NCI-H1105 (cell line): ENCODE measurements around the gene TEKT3.

ENCODE experiments used
- DNase-seq: peaks from one replicate; lab custom pipeline; 2025; lab: John Stamatoyannopoulos, UW

Gene TEKT3

DNA sequence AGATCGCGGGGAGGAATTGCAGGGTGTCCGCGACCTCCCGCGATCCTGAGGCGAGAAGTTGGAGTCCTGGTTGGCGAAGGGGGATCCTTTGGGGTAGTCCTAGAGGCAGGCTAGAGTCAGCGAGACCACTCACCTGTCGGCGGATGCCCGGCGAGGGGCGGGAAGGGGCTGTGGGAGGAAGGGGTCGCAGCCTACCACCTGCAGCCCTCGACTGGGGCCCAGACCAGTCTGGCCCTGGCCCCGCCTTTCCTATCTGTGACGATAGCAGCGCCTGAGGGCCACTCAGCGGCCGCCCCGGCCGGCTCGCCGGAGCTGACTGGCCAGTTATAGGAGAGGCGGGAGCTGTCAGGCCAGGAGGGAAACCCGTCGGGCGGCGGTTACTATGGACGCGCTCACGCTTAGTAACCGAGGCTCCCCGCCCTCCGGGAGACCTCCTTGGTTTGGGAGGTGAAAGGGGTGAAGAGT is at the start of gene TEKT3:
Gene TEKT3 (minus strand): TSS at position 213 of the 465 bp plus-strand sequence. CDS start 10,012 bp downstream, outside the sequence.
- DNase-seq: peak; percentile 95

DNA sequence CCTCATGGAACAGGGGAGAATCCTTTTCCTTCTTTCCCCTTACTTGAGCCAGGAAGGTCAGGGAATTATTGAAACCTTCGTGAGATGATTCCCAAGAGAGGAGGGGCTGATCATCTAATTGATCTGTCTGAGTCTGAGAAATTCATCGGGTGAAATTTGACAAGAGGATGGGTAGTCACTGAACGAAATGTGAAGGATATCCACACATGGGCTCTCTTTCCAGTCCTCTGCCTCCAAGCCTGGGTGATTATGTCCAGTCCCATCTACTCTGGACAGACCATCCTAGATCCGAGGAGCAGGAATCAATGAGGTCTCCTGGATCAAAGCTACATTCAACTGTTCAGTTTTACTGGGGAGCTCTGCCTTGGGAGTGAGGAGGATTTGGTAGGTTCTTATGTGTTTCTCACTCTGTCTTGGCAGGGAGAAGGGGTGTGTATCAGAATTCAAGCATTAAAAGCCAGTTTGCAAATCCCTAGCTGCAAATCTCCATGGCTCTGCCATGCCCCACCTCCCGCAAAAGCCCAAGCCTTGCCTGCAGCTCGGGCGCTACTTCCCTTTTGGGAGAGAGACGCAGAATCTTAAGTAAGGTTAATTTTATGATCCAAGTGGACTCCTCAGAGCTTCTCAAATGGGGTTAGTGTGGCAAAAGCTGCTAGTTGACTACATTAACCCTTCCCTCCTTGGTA is 47.1 kb upstream of the TEKT3 start:
- no peak for DNase-seq

DNA sequence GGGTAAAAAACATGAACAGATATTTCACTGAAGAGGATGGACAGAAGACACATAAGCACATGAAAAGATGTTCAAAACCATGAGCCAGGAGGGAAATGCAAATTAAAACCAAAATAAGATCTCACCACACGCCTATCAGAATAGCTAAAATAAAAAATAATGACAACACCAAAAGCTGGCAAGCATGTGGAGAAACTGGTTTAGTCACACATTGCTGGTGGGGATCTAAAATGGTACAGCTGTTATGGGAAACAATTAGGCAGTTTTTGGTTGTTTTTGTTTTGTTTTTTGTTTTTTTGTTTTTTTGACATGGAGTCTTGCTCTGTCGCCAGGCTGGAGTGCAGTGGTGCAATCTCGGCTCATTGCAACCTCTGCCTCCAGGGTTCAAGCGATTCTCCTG is 44.7 kb upstream of the TEKT3 start:
- no peak for DNase-seq

DNA sequence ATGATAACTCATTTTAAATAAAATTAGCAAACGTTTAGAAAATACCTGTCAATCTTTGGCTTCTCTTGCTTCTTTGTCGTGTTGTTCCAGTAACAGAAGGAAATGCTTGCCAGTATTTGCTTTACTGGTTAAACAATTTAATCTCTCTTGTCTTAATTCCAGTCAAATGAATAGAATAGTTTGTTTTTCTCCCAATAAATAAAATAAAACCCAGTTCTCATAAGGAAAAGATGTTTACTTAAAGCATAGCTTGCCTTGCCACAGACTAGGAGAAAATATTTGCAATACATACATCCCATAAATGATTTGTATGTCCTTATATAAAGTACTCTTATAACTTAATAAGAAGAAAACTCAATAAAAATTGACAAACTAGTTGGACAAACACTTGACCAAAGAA is 43.9 kb upstream of the TEKT3 start:
- no peak for DNase-seq

DNA sequence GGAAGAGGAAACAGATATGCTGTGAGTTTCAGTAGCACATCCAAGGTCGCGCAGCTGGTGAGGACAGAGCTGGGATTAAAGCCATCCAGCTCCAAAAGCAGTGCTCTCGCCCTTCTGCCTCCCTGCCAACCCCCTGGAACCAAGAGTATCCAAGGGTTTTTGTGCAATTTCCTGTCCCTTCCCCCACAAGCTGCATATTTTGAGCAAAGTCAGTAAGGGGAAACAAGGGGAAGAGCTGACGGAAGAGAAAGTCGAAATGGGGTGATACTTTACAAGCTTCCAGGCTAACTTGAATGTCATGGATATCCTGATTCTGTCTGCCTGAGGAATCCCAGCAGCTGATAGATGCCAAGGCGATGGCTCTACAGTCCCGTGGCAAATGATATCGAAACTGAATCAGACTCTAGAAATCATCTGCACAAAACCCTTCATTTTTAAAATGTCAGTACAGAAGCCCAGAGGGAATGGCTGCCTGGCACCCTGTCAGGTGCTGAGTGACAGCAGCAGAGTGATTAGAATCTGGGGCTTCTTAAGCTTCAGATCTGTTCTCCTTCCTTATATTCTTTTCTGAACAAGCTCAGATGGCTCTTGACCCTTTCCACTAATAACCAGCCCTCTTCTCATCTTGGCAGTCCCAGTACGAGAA is 42.9 kb upstream of the TEKT3 start:
- no peak for DNase-seq

DNA sequence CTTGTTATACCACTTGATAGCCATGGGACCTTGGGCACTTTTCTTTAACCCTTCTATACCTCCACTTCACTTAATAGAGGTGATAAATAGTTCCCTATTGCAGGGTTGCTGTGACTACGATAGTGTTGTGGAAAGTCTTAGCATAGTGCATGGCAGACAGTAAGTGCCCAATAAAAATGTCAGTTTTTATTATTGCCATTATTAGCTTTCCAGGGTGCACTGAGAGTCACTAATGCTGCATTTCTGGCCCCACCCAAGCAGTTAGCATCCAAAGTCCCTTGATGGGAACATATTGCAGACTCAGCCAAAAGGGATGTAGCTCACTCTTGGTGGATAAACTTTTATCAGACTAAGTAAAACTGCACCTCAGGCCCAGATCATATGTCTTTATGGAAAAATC is 41.5 kb upstream of the TEKT3 start:
- DNase-seq: no peak

DNA sequence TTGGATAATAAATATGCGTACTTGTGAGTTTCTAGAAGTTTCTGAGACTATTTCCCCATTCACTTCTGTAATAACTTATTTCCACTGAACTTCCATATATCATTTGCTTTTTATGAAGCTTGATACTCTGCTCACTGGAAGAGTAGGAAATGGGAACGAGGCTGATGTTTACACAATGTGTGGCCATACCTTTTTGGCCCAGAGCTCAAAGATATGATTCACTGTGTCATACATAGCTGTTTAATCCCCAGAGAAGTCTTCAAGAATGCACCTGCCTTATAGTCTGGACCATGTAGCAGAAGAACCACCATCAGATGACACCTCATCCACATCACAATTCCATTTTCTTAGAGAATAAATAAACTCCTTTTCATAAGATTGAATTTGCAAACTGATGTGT is 40.3 kb upstream of the TEKT3 start:
- no peak for DNase-seq

DNA sequence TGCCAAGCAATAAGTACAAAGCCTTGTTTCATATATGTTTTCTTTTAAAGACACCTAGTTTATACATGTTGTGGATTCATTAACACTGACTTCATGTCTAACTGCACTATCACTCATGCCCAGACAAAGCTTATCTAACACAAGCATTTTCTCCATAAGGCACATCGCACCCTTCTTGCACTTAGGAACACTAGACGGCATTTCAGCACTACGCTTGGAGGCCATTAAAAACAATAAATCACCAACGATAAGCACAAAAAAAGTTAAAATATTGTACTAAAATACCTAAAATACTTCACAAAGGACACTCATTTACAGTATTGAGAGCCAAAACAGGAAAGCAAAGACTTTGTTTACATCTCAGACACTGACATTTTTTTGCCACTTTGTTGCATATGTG is 39.0 kb upstream of the TEKT3 start:
- no peak for DNase-seq

DNA sequence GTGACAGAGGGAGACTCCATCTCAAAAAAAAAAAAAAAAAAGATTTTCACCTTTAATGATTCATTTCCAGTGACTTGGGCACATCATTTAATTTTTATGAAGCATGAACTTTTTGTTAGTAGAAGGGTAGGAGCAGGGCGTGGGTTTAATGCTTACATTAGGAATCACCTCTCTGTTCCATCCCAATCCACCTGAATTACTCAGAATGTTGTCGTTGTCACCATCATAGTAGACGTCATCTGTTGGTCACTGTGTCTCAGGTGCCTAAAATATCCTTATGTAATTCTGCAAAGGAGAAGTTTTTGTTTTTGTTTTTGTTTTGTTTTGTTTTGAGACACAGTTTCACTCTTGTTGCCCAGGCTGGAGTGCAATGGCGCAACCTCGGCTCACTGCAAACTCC is 38.3 kb upstream of the TEKT3 start:
- no peak for DNase-seq

DNA sequence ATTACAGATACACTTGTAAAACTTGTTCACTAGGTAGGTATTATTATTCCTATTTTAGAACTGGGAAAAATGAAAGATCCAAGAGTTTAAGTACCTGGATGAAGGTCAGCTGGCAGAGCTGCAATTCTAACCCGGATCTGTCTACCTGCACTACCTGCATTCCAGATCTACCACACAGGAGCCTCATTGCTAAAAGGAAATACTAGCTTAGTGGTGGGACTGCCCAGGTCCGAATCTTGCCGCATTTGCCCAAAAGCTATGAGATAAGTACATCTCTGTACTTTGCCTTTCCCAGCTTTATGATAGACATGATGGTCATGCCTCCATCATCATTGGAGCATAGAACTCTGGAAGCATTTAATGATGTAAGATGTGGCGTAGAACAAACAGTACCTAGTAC is 36.8 kb upstream of the TEKT3 start:
- DNase-seq: no peak

DNA sequence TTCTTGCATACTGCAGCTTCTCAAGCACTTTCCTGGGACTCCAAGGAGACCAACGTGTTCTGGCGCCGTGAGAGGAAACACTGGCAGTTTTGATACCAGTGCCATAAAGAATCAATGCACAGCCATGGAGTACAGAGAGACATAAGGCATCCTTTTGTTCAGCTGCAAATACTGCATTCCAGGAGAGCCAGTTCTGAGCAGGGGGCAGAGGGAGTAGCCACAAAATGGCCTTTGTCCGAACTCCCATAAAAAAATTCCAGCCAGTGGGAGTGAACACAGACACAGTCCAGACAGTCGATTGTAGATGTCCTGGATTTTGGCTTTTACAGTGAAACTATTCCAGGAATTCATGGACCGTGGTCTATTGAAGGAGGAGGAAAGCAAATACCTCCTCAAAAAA is 36.2 kb upstream of the TEKT3 start:
- DNase-seq: no peak

DNA sequence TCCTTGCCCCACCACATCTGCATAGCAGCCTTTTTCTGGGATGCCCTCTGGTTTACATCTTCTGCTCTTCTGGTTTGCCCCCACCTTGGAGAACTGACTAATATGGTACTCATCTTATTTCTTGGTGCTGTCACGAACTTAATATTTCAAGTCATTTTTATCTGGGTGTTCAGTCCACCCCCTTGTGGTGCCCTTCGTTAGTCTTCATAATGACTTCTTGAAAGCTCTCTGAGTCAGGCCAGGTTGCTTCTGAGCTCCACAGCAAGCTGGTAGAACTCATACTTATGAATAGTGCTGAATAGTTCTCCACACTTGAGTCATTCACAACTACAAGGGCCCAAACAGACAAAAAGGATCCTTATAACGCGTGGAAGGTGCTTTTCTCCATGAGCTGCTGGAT is 35.8 kb upstream of the TEKT3 start:
- no peak for DNase-seq

DNA sequence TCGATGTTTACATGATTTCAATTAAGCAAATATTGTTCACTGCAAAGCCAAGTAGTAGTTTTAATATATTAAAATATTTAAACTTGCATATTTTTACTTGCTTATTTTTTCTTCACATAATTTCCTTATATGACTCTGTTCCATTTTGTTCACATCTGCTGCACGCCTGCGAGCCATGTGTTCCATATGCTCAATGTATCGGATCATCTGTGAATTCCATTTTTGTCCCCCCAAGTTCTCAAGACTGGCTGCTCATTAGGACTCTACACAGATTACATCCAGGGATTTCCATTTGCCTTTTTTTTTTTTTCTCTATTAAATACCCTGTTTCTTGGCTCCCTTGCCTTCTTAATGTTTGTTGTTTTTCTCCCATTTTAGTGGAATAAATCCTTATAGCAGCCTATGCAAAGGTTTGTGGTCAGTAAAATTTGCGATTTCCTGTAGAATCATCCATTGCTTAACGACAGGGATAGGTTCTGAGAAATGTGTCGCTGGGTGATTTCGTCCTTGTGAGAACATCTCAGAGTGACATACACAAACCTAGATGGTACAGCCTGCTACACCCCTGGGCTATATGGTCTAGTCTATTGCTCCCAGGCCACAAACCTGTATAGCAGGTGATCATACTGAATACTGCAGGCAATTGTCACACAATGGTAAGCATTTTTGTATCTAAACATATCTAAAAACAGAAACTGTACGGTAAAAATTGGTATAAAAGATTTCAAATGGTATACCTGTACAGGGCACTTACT is 30.2 kb upstream of the TEKT3 start:
- DNase-seq: no peak

DNA sequence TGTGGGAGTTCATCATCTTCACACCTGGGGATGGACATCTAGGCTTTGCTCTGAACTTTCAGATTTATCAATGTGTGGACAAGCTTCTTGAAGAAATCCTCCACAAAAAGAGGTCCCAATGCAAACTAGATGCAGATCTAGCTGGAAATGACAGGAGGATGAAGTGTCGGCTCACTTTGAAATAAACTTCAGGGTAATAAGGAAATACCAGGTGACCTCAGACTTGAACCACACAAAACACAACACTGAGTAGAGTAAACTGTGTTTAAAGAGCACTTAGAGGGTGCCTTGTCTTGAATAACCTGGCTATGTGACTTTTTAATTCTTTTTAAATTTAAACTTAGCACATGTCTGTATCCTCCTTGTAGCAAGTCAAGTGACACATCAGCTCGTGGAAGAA is 27.2 kb upstream of the TEKT3 start:
- no peak for DNase-seq

DNA sequence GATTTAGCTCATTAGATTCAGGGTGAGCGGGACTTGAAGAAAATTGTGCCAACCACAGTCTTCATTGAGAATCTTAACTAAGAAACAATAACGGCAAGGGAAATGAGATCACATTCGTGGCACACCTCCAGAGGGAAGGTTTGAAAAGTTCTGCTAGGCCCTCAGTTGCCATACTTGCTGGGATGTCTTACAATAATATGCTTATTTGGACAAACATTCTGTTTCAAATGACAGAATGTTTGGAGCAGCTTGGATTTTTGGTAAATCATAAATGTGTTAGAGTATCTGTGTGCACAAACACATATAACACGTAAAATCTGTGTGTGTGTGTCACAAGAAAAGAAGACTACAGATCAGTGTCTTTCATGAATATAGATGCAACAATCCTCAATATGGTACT is 24.6 kb upstream of the TEKT3 start:
- DNase-seq: no peak

DNA sequence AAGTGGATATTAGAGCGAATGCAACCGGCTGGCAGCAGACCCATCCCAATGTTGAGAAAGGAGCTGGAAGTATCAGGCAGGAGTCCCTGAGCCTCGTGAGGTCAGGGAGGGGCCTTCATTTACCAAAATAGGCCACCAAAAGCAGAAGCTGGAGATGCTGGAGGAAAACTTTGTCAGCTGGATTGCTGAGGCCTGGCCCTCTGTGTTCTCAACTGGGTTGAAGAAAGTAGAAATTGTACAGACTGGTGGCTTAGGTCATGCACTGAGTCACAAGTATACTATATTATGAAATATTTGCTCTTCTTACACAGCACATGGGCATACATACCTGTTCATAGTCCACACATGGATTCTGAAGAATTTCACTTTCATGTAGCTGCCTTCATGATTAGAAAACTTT is 23.2 kb upstream of the TEKT3 start:
- no peak for DNase-seq

DNA sequence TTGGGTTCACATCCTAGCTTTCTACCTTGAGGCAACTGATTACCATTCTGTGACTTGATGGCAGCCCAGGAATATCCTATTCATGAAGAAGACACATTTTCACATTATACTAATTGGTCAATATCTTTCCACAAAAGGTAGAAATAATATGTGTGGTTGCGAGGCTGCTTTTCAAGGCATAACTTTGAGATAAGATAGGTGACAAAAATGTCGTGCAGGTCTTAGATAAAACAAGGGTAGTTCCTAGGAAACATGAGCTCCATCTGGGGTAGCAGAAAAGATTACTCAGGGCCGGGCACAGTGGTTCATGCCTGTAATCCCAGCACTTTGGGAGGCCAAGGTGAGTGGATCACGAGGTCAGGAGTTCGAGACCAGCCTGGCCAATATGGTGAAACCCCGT is 22.3 kb upstream of the TEKT3 start:
- DNase-seq: no peak

DNA sequence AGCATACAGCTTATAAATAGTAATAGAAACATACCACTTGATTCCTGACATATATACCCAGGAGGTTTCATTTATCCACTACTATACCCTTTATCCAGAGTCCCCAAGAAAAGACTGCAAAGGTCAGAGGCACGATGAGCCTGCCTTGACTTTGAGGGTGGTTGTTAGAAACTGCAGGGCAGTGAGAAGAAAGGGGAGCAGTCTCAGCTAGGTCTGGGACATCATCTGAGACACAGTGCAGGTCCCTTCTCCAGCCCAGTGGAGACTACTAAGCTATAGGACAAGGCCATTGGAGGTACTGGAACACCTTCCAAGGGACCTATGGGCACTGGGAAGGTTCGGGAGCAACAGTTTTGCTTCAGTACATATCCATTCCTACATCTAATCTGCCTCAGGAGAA is 20.2 kb upstream of the TEKT3 start:
- DNase-seq: no peak

DNA sequence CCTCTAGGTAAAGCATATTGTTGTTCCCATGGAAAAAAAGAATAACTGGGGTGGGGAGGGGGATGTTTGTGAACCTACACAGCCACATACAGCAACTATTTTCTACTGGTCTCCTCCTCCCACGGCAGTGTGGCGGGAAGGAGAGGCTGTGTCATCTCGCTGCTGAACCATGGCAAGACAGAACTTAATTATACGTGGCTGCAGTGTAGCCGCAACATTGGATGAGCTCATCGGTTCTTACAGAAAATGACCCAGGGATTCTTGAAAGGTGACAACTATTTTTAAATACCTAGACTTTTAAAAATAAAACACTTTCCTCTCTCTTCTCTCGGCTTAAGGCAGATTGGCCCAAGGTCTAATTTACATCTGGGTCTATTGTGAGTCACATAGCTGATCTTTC is 19.8 kb upstream of the TEKT3 start:
- no peak for DNase-seq

DNA sequence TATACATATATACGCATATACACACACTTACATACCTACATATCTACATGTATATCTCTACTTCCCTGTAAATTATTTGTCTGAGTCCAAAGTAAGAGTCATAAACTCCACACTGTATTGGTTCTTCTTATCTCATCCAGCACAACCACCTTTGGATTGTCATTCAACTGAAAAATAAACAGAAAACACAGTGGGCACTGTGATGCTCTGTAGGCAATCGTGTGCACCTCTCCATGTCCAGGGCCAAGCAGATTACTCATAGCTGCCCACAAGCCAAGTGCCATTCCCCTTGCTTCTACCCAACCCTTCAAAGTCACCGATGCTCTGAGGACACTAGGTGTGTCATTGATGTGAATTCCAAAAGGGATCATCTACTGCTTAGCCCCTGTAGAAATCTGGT is 12.9 kb upstream of the TEKT3 start:
- DNase-seq: no peak

DNA sequence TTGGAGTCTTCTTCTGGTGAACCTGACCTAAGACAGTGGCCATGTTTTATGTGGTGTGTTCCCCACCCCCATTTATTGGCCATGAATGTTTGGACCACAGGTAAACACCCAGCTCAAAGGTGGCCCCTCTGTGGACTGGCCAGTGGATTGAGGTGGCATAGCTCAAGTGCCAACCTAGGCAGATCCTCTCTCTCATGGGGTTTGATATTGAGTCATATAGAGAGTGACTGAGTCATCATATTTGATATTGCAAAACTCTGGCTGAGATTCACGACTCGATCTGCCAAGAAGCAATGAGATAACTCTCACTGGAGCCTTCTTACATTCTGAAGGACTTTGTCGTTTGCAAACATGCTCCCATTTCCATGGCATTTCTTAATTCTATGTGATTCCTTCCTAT is 10.5 kb upstream of the TEKT3 start:
- no peak for DNase-seq

DNA sequence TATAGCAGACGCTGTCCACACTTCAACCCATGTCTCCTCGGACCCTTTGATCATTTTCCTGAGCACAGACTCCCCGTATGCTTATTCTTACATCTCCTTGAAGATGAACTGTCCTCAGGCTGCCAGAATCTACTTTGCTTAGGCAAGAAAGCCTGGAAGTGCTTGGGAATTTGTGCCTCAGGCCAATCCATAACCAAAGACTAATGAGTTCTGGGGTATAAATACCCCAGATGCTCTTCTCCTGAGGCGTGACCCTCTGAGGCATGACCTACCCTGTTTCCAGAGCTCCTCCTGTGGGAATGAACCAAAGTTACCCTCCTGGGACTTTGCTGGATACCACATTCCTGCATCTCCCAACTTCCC is 10.1 kb upstream of the TEKT3 start:
- DNase-seq: no peak

DNA sequence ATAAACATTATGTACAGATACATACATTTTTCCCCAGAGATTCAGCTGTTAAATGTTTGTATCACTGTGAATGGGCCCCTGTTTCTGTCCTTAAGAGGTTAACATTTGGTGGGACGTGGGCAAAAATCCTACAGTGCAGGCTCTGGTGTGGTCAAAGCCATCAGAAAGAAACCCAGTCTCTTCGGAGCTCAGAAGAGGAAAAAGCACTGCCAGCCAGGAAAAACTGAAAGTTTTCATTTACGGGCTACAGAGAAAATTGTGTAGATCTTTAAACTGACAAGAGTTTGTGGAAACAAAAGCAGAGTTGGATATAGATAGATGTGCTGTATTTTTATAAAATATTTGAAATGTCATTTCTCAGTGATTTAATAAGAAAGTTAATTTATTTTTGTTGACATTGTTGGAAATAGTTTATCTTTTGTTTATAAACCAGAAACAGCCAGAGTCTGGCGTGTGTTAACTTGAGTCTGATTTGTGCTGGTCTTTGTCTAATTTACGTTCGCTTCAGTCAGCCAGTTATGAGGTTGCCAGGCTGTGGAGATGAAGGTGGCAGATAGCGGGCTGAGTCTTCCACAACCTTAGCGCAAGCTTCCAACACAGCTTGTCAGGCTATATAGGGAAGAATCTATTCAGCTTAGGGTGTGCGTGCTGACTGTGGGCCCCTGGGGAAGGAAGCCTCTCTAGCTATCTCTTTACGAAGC is 9.5 kb upstream of the TEKT3 start:
- no peak for DNase-seq
